GM18858 (cell line): Measurements from ENCODE around the gene AP4E1.
"Not testable (repeated sequence)": the region's sequence is repeated elsewhere in the genome, so short reads cannot be mapped to it uniquely, and the experiment has no call there.

Experiments used
- ATAC-seq: cut with Tn5 transposase; IDR thresholded peaks from one replicate; pipeline ENCODE4 v1.9.1; 2021; ENCODE audit not compliant: unreplicated experiment

The AP4E1 gene

GRCh38 chr15:51016615-51017014 lies 108.1 kb downstream of the AP4E1 start:
- no peak for ATAC-seq

DNA sequence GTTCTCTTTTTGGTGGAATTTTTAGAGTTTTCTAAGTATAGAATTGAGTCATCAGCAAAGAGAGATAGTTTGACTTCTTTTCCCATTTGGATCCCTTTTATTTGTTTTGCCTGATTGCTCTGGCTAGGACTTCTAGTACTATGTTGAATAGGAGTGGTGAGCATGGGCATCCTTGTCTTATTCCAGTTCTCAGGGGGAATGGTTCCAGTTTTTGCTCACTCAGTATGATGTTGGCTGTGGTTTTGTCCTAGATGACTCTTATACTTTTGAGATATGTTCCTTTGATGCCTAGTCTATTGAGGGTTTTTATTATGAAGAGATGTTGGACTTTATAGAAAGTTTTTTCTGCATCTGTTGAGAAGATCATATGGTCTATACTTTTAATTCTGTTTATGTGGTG lies 113.7 kb downstream of the AP4E1 start:
- no peak for ATAC-seq

GRCh38 chr15:51023499-51023898 lies 115.0 kb downstream of the AP4E1 start:
- no peak for ATAC-seq

- ATAC-seq: no peak
These were observed 116.4 kb downstream of the AP4E1 start for GRCh38 chr15:51024735-51025453.

DNA sequence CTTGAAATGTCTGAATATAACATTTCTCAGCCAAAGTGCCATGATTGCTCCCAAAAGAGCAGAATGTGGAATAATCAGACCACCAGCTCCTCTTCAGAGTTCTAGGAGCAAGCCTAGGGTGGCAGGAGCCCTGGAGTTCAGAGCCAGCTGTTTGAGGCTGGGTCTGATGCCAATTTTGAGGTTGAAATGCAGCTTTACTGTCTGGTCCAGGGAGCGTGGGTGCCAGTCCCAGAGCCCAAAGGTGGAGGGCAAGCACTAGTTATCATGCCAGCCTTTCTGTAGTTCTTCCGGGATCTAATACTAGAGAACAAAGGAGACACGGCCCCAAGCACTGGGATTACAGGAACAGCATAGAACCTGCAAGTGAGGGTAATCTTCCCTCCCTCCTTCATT lies 117.0 kb downstream of the AP4E1 start:
- no peak for ATAC-seq

DNA sequence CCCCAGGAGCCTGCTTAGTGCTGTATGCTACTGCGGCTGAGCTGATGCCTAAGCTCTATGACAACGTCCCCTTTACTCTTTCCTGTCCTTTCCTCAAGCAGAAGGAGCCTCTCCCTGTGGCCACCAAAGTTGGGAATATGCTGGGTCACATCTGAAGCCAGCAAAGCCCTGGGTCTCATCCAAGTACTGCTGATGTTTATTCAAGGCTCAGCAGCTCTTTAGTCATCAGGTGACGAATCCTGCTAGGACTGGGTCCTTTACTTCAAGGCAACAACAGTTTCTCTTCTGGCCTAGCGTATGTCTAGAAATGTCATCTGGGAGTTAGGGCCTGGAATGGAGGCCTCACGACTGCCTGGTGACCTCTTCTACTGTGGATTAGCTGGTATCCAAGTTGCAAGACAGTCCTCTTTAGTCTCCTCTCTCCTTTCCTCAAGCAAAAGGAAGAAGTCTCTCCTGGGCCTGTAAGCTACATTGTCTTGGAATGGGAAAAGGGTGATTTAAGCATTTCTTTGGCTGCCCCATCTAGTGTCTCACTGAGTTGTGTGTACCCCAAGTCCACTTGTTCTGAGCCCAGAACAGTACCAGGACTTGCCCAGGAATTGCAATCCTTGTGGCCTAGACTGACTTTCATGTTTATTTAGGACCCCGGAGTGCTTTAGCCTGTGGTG lies 122.3 kb downstream of the AP4E1 start:
- ATAC-seq: no peak

DNA sequence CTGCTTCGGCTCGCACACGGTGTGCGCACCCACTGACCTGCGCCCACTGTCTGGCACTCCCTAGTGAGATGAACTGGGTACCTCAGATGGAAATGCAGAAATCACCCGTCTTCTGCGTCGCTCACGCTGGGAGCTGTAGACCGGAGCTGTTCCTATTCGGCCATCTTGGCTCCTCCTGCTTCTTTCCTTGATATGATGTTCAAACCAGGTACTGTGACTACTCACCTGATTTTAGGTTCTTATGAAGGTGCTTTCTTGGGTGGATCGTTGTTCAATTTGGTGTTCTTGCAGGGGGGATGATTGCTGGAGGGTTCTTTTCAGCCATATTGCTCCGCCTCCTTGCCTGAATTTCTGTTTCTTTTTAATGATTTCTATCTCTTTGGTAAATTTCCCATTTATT lies 129.0 kb downstream of the AP4E1 start:
- ATAC-seq: not testable (repeated sequence)

DNA sequence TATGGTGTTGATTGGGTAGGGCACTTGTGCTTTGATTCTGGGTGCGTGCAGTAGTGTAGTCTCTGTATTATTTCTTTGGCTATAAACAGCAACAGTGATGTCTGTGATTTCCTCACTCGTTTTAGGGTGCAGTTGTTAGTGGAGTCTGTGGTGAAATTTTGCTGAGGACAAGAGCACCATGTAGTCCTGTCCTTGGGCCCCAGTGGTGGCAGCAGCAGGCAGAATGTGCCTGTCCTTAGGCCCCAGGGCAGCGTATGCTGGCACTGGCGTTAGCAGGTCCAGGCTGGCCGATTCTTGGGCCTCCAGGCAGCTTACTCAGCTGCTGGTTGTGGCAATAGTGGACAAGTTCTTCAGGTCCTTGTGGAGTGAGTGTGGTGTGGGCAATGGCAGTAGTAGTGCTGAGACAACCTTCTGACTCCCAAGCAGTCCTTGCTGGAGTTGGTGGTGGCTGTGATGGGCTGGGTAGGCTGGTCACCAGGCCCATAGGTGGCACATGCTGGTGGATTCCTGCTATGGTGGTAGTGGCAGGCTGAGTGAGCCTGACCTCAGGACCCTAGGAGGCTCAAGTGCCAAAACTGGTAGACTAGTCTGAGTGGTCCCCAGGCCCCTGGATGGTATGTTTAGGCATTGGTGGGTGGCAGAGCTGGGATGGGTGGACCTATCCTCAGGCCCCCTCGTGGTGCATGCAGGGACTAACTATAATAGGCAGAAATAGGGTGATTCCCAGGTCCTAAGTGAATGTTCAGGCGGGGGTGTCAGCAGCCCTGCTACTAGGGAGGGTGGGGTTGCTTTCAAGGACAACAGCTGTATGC lies 129.9 kb downstream of the AP4E1 start:
- ATAC-seq: no peak

DNA sequence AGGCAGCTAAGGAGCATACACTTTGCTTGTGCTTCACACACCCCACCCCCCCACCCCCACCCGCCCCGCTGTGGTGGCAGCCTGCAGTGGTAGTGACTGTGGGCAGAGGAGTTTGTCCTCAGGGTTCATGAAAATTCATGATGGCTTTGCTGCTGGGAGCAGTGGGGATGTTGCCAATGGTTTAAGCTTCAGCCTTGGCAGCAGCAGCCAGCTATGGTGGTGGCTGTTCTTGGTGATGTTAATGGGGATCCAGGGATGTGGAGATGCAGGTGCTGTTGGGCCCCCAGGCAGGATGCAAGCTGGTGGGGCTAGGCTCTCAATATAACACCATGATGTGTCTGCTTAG lies 130.5 kb downstream of the AP4E1 start:
- ATAC-seq: no peak

- no peak for ATAC-seq
These were observed 135.7 kb downstream of the AP4E1 start for GRCh38 chr15:51044037-51044727.

GRCh38 chr15:51046016-51046415 lies 137.5 kb downstream of the AP4E1 start:
- ATAC-seq: no peak

- no peak for ATAC-seq
These were observed 138.4 kb downstream of the AP4E1 start for GRCh38 chr15:51046799-51047449.

DNA sequence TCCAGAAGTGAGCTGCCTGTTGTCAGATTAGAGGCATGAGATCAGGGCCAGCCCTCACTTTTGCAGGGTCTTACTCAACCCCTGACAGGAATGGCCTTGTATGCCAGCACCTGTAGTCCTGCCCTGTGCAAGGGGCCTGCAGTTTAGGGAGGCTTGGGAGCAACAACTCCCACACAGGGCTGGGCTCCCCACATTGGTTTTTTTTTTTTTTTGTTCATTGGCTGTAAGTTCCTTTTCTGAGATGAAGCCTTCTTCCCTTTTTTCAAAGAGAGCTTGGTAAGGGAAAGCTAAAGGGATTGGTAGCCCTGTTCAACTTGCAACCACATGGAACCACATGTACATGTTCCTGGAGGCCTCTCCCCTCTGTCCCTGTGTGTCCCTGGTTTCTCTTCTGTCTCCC lies 139.8 kb downstream of the AP4E1 start:
- ATAC-seq: no peak

DNA sequence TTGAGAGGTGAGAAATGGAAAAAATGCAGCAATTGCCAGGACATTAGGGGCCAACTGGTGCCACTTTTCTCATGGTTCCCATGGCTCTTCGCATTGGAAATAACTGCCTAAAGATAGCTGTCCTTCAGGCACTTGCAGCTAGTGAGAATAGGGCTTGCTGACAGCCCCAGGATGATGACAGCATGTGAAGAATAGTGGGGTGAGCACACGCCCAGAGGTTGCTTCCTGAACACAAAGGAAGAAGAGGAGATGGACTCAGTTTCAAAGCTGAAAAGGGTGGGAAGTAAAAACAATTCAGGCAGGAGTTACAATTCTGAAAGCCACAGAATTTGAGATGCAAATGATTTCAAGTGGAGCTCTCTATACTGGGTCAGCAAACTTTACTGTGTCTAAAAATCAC lies 140.6 kb downstream of the AP4E1 start:
- no peak for ATAC-seq

DNA sequence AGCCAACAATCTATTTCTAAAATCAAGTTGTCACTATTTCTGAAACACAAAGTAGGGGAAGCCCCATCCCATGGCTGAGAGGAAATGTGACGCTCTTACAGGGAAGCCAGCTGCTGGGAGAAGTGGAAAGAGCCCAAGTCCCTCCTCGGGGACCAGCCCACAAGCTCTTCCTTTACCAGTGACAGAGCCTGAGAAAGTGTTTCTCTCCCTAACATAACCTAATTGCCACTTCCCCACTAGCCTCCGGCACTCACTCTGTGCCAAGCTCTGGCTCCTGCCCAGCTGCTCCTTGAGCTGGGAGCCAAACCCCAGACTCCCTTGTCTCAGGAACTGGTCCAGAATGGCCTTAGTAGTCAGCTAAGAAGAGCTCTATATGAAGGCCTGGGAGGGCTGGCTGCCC lies 143.3 kb downstream of the AP4E1 start:
- no peak for ATAC-seq

DNA sequence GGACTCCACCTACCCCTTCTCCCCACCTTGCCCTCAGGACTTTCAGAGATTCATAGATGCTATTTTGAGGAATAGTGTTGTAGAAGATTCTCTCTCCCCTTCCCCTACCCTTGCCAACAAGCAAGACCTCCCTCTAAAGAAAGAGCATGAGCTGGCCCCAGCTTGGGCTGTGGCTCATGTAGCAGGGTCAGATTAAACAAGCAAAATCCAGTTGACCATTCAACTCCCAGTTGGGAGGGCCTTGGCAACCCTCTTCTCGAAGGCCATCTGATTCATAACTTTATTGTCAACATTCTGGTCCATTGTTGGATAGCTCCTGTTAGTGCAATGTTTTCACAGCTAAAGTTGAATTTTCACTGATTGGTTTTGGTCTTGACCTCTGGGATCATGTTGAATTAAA lies 145.1 kb downstream of the AP4E1 start:
- ATAC-seq: no peak

- no peak for ATAC-seq
These were observed 146.1 kb downstream of the AP4E1 start for GRCh38 chr15:51054535-51054934.
